Measurements from ENCODE around the gene OBSL1.

Gene OBSL1

DNA sequence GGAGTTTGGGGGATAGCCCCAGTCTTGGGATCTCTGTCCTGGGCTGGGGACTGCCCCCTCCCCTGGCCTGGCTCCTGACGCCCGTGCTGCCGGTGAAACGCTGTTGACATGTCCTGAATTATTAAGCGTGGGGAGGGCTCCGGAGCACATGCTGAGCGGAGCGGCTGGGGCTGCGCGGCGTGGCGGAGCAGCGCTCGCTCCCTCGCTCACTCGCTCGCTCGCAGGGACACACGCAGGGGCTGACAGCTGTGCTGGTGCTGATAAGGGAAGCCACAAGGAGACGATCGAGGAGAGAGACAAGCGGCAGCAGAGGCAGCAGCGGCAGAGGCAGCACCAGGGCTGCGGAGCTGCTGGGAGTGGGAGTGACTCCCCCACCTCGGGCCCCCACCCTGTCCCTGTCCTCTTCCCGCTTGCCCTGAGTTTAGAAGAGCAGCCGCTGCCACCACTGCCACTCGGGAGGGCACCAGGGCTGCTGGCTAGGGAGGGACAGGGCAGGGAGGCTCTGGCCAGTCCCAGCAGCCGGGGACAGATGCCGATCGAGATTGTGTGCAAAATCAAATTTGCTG lies 57.1 kb downstream of the OBSL1 start, which contains the start of gene ASIC4:
ASIC4 (plus strand) TSS at position 287 of the 566 bp plus-strand sequence; CDS start at position 530, 243 bp downstream.
- H3K27ac Mint-ChIP-seq (ENCODE audit: low read depth) = no peak within 1 kb of the TSS
- H3K4me1 Mint-ChIP-seq = peaks cover 31% of the 10 kb centered on the region
- no peak for ATAC-seq (replicated peaks; ENCODE audit: extremely low read depth, poor library complexity, severe bottlenecking)
- no peaks in the 10 kb centered on the region for H3K9me3 Mint-ChIP-seq
- H3K4me3 Mint-ChIP-seq = peak within 1 kb of the TSS; percentile 34
- no peaks in the 10 kb centered on the region for H3K36me3 Mint-ChIP-seq (ENCODE audit: insufficient read depth)
- DNase-seq (ENCODE audit: low spot score in 2 of 2) = no peak
- H3K27me3 Mint-ChIP-seq = peaks cover 99% of the 10 kb centered on the region

DNA sequence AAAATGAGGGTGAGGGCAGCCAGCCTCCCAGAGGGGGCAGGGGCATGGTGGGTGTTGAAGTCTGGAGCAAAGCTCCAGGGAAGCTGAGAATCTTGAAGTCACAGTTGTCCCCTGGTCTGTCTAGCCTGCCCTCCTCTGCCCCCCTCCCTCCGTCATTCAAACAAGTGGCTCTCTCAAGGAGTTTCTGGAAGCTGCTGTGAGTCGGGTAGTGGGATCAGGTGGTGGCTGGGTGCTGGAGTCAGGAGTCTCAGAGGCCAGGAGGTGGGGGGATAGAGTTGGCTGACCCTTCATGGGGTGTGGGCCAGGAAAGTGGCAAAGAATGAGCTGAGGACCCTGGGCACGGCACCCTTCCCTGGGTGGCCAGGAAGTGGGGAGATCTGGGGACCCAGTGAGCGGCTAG lies 57.6 kb downstream of the OBSL1 start:
- Mint-ChIP-seq H3K4me3 (peak overlapping the region; percentile 34), H3K27ac (ENCODE audit: low read depth) (no peak overlapping the region), H3K4me1 (peaks cover 31% of the 10 kb centered on the region), H3K36me3 (ENCODE audit: insufficient read depth) (no peaks in the 10 kb centered on the region), H3K27me3 (peaks cover 95% of the 10 kb centered on the region), H3K9me3 (no peaks in the 10 kb centered on the region)
- no peak for ATAC-seq (replicated peaks; ENCODE audit: extremely low read depth, poor library complexity, severe bottlenecking)
- DNase-seq (ENCODE audit: low spot score in 2 of 2) = no peak

DNA sequence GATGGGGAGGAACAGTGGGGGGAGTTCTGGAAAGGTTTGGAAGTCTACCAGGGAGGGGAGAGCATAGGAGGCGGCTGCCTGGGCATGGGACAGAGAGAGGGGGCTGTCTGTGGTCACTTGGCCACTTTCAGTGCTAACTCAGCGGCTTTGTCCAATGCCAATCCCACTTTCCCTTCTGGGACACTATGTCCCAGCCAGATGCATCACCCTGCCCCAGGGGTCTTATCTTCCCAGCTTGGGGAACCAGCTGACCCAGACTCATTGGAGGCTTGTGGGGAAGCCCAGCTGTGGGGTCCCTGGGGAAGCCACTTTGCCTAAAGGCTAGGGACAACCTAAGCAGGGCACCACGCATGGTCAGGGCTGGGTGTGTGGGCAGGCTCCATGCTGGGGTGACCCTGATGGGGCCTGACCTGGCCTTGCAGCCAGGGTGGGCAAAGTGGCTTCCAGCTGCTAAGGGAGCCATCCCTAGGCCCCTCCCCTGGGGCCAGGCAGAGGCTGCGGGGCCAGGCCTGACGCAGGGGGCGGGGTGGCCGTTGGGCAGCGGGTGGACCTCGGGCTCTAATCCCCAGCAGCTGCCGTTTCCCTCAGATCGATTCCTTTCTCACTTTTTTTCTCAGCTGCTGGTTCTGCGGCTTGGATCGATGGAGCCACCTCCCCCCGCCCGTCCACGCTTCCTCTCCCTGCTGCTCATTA lies 58.7 kb downstream of the OBSL1 start:
- peaks cover 31% of the 10 kb centered on the region for H3K4me1 Mint-ChIP-seq
- no peak overlapping the region for H3K4me3 Mint-ChIP-seq
- H3K27ac Mint-ChIP-seq (ENCODE audit: low read depth) = no peak overlapping the region
- no peaks in the 10 kb centered on the region for H3K9me3 Mint-ChIP-seq
- ATAC-seq (replicated peaks; ENCODE audit: extremely low read depth, poor library complexity, severe bottlenecking) = no peak
- no peak for DNase-seq (ENCODE audit: low spot score in 2 of 2)
- H3K36me3 Mint-ChIP-seq (ENCODE audit: insufficient read depth) = no peaks in the 10 kb centered on the region
- H3K27me3 Mint-ChIP-seq = peaks cover 88% of the 10 kb centered on the region

DNA sequence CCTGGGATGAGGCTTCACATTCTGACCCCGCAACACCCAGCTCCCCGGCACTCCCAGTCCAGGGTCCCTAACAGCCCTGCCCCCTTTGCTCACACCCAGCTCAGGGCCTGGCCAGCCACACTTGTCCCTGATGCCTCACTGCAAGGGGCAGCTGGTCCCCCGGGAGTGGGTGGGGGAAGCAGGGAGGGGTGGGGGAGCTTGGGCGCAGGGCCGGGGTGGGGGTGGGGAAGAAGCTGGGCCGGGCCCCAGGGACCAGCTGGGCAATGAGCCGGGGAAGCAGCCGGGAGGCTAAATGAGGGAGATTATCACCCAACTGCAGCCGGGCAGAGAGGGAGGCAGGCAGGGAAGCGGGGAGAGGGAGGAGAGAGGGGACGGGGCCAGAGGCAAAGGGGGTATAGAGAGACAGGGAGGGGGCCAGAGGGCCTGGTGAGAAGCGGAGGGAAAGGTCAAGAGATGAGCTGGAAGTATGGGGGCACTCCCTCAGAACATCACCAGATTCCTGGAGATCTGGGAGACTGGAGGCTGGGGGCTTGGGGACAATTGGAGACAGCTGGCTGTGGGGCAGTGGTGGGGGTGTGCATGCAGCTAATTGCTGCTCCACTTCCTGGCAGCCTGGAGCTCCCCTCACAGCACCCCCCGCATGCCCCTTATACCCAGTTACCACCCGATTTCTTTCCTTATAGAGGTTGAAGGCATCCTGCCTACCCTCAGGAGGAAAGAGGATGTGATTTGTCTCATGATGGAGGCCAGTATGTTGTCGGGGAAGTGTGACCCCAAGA lies 59.6 kb downstream of the OBSL1 start:
- DNase-seq (ENCODE audit: low spot score in 2 of 2) = no peak
- Mint-ChIP-seq H3K4me1 (peaks cover 31% of the 10 kb centered on the region), H3K36me3 (ENCODE audit: insufficient read depth) (peaks cover under 1% of the 10 kb centered on the region), H3K9me3 (no peaks in the 10 kb centered on the region), H3K4me3 (no peak overlapping the region), H3K27ac (ENCODE audit: low read depth) (no peak overlapping the region), H3K27me3 (peaks cover 83% of the 10 kb centered on the region)
- no peak for ATAC-seq (replicated peaks; ENCODE audit: extremely low read depth, poor library complexity, severe bottlenecking)

DNA sequence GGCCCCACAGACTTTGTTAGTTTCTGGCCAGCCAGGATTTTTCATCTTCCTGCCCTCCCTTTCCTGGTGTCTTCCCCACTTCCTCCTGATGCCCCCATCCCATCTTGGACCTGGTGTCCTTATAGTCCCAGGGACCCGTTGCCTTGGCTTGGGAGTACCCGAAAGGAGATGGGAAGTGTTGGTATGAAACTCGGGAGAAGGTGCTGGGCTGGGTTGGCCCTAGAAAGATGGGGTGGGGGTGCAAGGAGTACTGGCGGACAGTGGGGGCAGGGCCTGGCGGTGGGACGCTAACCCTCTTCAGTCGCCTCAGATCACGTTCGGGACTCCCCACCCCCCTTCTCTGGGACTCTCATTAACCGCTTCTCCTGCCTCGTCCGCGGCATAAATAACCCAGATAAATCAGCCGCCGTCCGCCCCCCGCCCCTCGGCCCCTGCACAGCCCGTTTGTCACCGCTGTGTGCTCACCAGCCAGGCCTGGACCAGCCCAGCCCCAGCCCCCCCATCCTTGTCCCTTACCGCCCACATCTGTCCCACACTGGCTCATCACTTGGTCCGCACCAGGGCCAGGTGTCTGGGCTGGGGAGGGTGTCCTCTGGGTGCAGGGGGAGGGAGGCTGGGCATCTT lies 60.7 kb downstream of the OBSL1 start:
- H3K4me3 Mint-ChIP-seq = peak overlapping the region; percentile 56
- no peaks in the 10 kb centered on the region for H3K9me3 Mint-ChIP-seq
- peaks cover 3% of the 10 kb centered on the region for H3K36me3 Mint-ChIP-seq (ENCODE audit: insufficient read depth)
- peaks cover 31% of the 10 kb centered on the region for H3K4me1 Mint-ChIP-seq
- peaks cover 72% of the 10 kb centered on the region for H3K27me3 Mint-ChIP-seq
- ATAC-seq (replicated peaks; ENCODE audit: extremely low read depth, poor library complexity, severe bottlenecking) (no peak), DNase-seq (ENCODE audit: low spot score in 2 of 2) (no peak)
- H3K27ac Mint-ChIP-seq (ENCODE audit: low read depth) = no peak overlapping the region

DNA sequence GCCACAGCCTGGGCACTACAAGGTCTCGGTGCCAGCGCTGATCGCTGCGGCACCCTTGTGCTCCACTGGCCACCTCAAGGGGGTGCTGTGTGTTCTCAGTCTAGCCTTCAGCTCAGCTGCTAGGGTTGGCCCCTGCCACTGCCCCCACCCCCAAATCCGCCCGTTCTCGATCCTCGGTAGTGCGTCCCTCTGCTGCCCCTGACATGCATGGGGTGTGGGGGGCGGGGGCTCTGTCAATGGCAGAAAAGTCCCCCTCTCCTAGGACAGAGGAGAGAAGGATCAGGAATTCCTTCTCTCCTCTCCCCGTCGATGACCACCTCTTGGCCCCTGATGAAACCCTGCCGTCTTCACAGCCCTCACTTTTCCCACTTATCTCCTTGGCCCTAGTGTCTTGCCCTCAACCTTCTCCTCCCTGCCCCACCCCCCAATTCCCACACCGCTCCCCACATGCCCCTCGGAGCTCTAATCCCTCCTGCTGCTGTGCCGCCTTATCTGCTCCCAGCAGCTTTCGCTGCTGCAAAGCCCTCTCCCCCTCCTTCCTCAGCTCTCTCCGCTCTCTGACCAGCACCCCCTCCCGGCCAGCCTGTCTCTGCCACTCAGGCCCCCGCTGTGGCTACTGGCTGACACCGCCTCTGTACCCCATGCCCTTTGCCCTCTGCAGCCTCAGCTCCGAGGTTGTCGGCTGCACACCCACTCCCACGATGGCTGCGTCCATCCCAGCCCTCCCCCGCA lies 61.4 kb downstream of the OBSL1 start:
- Mint-ChIP-seq H3K27me3 (peaks cover 66% of the 10 kb centered on the region), H3K9me3 (no peaks in the 10 kb centered on the region), H3K4me3 (peak overlapping the region; percentile 56), H3K27ac (ENCODE audit: low read depth) (no peak overlapping the region), H3K4me1 (peaks cover 31% of the 10 kb centered on the region), H3K36me3 (ENCODE audit: insufficient read depth) (peaks cover 5% of the 10 kb centered on the region)
- DNase-seq (ENCODE audit: low spot score in 2 of 2) (peak; percentile 21 to 31), ATAC-seq (replicated peaks; ENCODE audit: extremely low read depth, poor library complexity, severe bottlenecking) (peak; percentile 84)

DNA sequence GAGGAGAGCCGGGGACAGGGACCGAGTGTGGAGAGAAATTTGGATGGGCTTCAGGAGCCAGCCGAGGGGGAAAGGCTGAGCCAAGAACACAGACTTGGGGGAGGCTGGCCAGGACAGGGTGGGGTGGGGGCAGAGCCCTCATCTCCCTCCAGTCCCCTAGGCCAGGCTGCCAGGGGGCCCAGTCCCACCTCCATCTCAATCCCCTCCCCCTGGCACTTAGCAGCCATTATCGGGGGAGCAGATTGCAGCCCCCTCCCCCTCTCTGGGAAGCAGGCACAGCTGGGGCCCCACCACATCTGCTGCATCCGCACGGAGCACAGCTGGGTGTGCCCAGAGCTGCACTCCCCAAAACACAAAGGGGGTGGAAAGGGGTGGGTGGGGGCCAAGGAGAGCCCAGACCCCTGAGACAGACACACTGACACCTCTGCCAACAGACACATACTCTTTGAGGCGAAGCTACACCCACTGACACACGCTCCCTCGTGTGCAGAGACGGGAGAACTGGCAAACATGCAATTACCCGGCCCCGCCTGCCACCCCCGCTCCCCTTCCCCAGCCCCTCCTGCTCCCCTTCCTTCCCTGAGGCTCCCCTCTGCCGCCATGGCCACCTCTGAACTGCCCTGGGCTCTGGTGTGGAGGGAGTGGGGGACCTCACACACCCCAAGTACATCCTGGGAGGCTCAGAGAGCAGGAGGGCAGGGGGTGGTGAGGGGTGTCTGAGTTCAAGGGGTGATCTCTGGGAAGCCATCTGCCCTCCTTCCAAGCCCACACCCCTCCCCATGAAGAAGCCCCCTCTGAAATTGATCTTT lies 62.2 kb downstream of the OBSL1 start:
- Mint-ChIP-seq H3K4me3 (peak overlapping the region; percentile 56), H3K36me3 (ENCODE audit: insufficient read depth) (peaks cover 8% of the 10 kb centered on the region), H3K27me3 (peaks cover 59% of the 10 kb centered on the region), H3K4me1 (peaks cover 30% of the 10 kb centered on the region), H3K27ac (ENCODE audit: low read depth) (no peak overlapping the region), H3K9me3 (no peaks in the 10 kb centered on the region)
- ATAC-seq (replicated peaks; ENCODE audit: extremely low read depth, poor library complexity, severe bottlenecking) (peak; percentile 30), DNase-seq (ENCODE audit: low spot score in 2 of 2) (no peak)

DNA sequence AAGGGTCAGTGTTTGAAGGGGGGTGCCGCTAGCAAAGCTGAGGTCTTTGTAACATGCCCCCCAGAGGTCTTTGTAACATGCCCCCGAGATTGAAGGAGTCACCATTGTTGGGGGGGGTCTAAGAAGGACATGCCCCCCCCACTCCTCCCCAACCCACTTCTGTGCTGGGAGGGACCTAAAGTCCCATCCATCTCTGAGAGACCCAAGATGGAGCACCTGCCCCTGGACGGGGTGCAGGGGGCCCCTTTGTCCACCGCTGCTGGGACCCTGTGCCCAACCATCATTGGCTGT lies 63.0 kb downstream of the OBSL1 start:
- no peak for ATAC-seq (replicated peaks; ENCODE audit: extremely low read depth, poor library complexity, severe bottlenecking)
- no peaks in the 10 kb centered on the region for H3K9me3 Mint-ChIP-seq
- H3K27ac Mint-ChIP-seq (ENCODE audit: low read depth) = no peak overlapping the region

DNA sequence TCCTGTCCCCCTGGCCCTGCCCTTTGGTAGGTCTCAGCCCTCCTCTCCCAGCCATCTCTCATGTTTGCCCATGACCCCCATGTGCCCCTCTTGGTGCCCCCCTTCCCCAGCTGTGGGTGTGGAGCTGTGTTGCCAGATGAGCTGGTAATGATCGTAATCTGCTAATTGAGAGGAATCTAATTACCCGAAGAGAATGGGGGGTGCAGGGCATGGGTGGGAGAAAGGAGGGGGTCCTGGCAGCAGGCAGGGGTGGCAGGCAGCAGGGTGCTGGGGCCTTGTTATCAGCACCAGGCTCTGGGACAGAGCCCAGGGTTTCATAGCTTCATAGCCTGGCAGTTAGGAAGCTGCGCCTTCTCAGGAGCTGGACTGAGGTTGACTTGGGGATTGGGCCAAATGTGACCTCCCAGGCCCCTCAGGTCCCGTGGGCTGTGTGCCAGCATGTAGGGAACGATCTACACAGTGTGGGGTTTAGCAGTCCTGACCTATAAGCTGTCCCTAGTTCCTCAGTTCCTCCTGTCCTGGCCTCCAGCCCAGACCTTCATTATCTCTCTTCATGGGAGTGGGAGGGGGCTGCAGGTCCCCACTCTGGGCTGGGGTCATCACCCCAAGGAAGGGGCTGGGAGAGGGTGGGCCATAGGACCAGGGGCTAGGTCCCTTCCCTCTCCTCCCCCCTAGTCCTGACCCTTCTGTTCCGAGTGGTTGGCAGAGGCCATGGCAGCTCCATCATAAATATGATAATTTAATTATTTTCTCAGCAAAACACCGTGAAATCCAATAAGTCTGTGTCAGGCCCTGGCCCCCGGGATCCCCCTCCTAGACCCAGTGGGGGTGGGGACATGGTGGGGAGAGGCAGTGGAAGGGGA lies 63.5 kb downstream of the OBSL1 start:
- Mint-ChIP-seq H3K27me3 (peaks cover 46% of the 10 kb centered on the region), H3K9me3 (no peaks in the 10 kb centered on the region), H3K4me3 (no peak overlapping the region), H3K36me3 (ENCODE audit: insufficient read depth) (peaks cover 10% of the 10 kb centered on the region), H3K27ac (ENCODE audit: low read depth) (no peak overlapping the region), H3K4me1 (peaks cover 17% of the 10 kb centered on the region)
- ATAC-seq (replicated peaks; ENCODE audit: extremely low read depth, poor library complexity, severe bottlenecking) (no peak), DNase-seq (ENCODE audit: low spot score in 2 of 2) (no peak)

More for the DNA sequence above, 63.0 kb downstream of the OBSL1 start:
- peaks cover 22% of the 10 kb centered on the region for H3K4me1 Mint-ChIP-seq
- H3K4me3 Mint-ChIP-seq = no peak overlapping the region
- DNase-seq (ENCODE audit: low spot score in 2 of 2) = no peak
- H3K36me3 Mint-ChIP-seq (ENCODE audit: insufficient read depth) = peaks cover 10% of the 10 kb centered on the region
- peaks cover 51% of the 10 kb centered on the region for H3K27me3 Mint-ChIP-seq

DNA sequence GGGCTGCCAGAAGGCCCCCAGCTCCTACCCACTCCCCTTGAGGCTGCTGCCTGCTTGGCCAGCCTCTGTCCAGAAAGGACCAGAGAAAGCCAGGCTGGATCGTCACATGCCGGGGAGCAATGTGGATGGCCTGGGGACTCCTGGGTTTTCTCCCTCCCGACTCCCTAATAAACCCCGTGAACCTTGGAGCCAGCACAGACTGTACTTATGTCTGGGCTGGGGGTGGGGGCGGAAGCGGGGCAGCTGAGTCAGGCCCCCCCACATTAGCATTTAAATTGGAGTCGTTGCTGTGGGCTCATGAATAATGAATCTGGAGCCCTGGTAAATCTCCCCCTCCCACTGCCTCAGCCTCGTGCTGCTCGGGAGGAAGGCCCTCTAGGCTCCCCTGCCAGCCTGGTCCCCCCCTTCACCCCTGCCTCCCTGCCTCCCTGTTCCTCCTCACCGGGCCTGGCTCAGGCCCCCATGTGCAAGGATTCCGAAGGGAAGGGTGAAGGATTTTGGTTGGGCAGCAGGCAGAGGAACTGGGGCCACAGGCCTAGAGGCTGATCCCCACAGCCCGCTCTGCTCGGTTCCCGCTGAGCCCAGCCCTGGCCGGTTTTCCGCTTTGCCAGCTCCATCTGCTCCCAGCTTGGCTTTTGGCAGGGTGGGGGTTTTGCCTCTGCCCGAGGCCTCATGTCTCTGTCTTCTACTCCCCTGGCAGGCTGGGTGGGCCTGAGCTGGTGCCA lies 64.4 kb downstream of the OBSL1 start:
- peaks cover 17% of the 10 kb centered on the region for H3K4me1 Mint-ChIP-seq
- peaks cover 37% of the 10 kb centered on the region for H3K27me3 Mint-ChIP-seq
- H3K36me3 Mint-ChIP-seq (ENCODE audit: insufficient read depth) = peaks cover 11% of the 10 kb centered on the region
- no peak overlapping the region for H3K27ac Mint-ChIP-seq (ENCODE audit: low read depth)
- no peak for DNase-seq (ENCODE audit: low spot score in 2 of 2)
- H3K9me3 Mint-ChIP-seq = no peaks in the 10 kb centered on the region
- no peak for ATAC-seq (replicated peaks; ENCODE audit: extremely low read depth, poor library complexity, severe bottlenecking)
- H3K4me3 Mint-ChIP-seq = no peak overlapping the region
